Neural cell (in vitro differentiated cells): ENCODE measurements around the gene PSMG3. TPM values are rescaled to one million over a fixed set of nuclear protein-coding genes. Genes with fewer than 3 reads are reported as not detected.

Experiments used
- H2AFZ ChIP-seq: fragments of 200-600, 300-800 bp; sonication (generic), shearing (Covaris generic); 2 replicates; pipeline ENCODE4 v1.6.0; 2014; ENCODE audit warnings: low read depth, mild to moderate bottlenecking, antibody characterized with exemption, low read length, moderate library complexity
- H3F3A ChIP-seq: fragments of 200-600 bp; shearing (Covaris generic); 2 replicates; pipeline ENCODE4 v1.6.1; 2016; ENCODE audit warnings: mild to moderate bottlenecking, moderate library complexity, mixed read lengths, antibody characterized with exemption, low read length; ENCODE audit not compliant: insufficient read depth, poor library complexity, severe bottlenecking
- H3K27ac ChIP-seq: fragments of 200-600, 300-800 bp; sonication (generic), shearing (Covaris generic); 2 replicates; pipeline ENCODE4 v1.5.1; 2014; ENCODE audit warnings: mild to moderate bottlenecking, low read length, moderate library complexity
- H3K27me3 ChIP-seq: fragments of 300-800, 200-600 bp; sonication (generic), shearing (Covaris generic); 2 replicates; pipeline ENCODE4 v1.6.0; 2014; ENCODE audit warnings: mild to moderate bottlenecking, low read depth, low read length, moderate library complexity; ENCODE audit not compliant: insufficient read depth
- H3K36me3 ChIP-seq: fragments of 300-800, 200-600 bp; sonication (generic), shearing (Covaris generic); 2 replicates; pipeline ENCODE4 v1.5.1; 2014; ENCODE audit warnings: mild to moderate bottlenecking, antibody characterized with exemption, low read length, moderate library complexity; ENCODE audit not compliant: insufficient read depth
- H3K4me2 ChIP-seq: fragments of 300-800, 200-600 bp; sonication (generic), shearing (Covaris generic); 2 replicates; pipeline ENCODE4 v1.6.0; 2014; ENCODE audit warnings: mild to moderate bottlenecking, low read length
- H3K4me3 ChIP-seq: fragments of 300-800, 200-600 bp; sonication (generic), shearing (Covaris generic); 2 replicates; pipeline ENCODE4 v1.5.1; 2014; ENCODE audit warnings: mild to moderate bottlenecking, low read length, moderate library complexity
- H3K79me2 ChIP-seq: fragments of 200-600 bp; shearing (Covaris generic); replicated peaks from 2 replicates; pipeline ENCODE4 v1.6.0; 2014; ENCODE audit warnings: mild to moderate bottlenecking, low read length, moderate library complexity; ENCODE audit not compliant: insufficient read depth
- H3K9ac ChIP-seq: fragments of 300-800, 200-600 bp; sonication (generic), shearing (Covaris generic); 2 replicates; pipeline ENCODE4 v1.6.1; 2016; ENCODE audit warnings: mild to moderate bottlenecking, low read length, mixed read lengths
- H3K9me2 ChIP-seq: fragments of 200-600 bp; shearing (Covaris generic); 2 replicates; pipeline ENCODE4 v1.6.1; 2016; ENCODE audit warnings: mild to moderate bottlenecking, low read length, mixed read lengths; ENCODE audit not compliant: insufficient read depth
- H3K9me3 ChIP-seq: fragments of 200-600, 300-800 bp; sonication (generic), shearing (Covaris generic); 2 replicates; pipeline ENCODE4 v1.6.1; 2016; ENCODE audit warnings: mild to moderate bottlenecking, mixed run types, low read length, moderate library complexity, mixed read lengths
- H4K20me1 ChIP-seq: fragments of 200-600 bp; shearing (Covaris generic); 2 replicates; pipeline ENCODE4 v1.6.1; 2016; ENCODE audit warnings: mild to moderate bottlenecking, mixed run types; ENCODE audit not compliant: insufficient read depth
- CTCF ChIP-seq: fragments of 450-650 bp; IDR thresholded peaks from 2 replicates; pipeline ENCODE4 v1.5.1; 2014; ENCODE audit warnings: antibody characterized with exemption, mild to moderate bottlenecking, moderate library complexity; ENCODE audit not compliant: poor library complexity, severe bottlenecking
- EP300 ChIP-seq: fragments of 450-650 bp; conservative IDR thresholded peaks from 2 replicates; pipeline ENCODE4 v1.6.1; 2014; ENCODE audit warnings: antibody characterized with exemption, mild to moderate bottlenecking, moderate library complexity; ENCODE audit not compliant: poor library complexity, severe bottlenecking
- EZH2 ChIP-seq: fragments of 200-600, 300-800 bp; shearing (Covaris generic), sonication (generic); IDR thresholded peaks from 2 replicates; pipeline ENCODE4 v1.6.1; 2014; ENCODE audit warnings: antibody characterized with exemption, low read length, borderline replicate concordance, mild to moderate bottlenecking; ENCODE audit not compliant: insufficient read depth, poor library complexity, severe bottlenecking
- MXI1 ChIP-seq: fragments of 450-650 bp; conservative IDR thresholded peaks from 2 replicates; pipeline ENCODE4 v1.6.1; 2014; ENCODE audit warnings: antibody characterized with exemption, mild to moderate bottlenecking; ENCODE audit not compliant: poor library complexity, severe bottlenecking
- POLR2AphosphoS5 ChIP-seq: IDR thresholded peaks from 2 replicates; pipeline ENCODE4 v1.6.1; 2012
- RAD21 ChIP-seq: fragments of 450-650 bp; conservative IDR thresholded peaks from 2 replicates; pipeline ENCODE4 v1.6.1; 2014; ENCODE audit warnings: antibody characterized with exemption, mild to moderate bottlenecking, moderate library complexity
- REST ChIP-seq: IDR thresholded peaks from 2 replicates; pipeline ENCODE4 v1.6.1; 2012; ENCODE audit warnings: borderline replicate concordance
- SMC3 ChIP-seq: fragments of 450-650 bp; conservative IDR thresholded peaks from 2 replicates; pipeline ENCODE4 v1.6.1; 2014; ENCODE audit warnings: antibody characterized with exemption, mild to moderate bottlenecking, moderate library complexity; ENCODE audit not compliant: poor library complexity
- TAF1 ChIP-seq: IDR thresholded peaks from 2 replicates; pipeline ENCODE4 v1.6.1; 2012; ENCODE audit warnings: low read depth
- polyA plus RNA-seq: library from polyadenylated mRNA; depleted of rRNA; stranded (reverse); fragments of >200 nt; gene quantifications from 2 replicates; pipeline ENCODE4 v1.2.3, GENCODE V29; 2014

Gene PSMG3
- polyA plus RNA-seq, 1 donor from 2014 or later = 50.6 TPM

GRCh38 chr7:1523208-1523607, 46.6 kb downstream of the PSMG3 start:
- TF ChIP-seq EP300 = no peak
- no peak for TF ChIP-seq CTCF
- TF ChIP-seq RAD21 = no peak
- TF ChIP-seq SMC3 = no peak
- TF ChIP-seq EZH2 = no peak
- TF ChIP-seq TAF1 = no peak
- TF ChIP-seq REST = no peak
- H3F3A ChIP-seq = no peaks in the 10 kb centered on the region
- H3K9me3 ChIP-seq = no peaks in the 10 kb centered on the region
- H3K9me2 ChIP-seq = no peaks in the 10 kb centered on the region
- H3K9ac ChIP-seq = no peak overlapping the region
- no peaks in the 10 kb centered on the region for H3K27me3 ChIP-seq
- H4K20me1 ChIP-seq = no peaks in the 10 kb centered on the region
- no peaks in the 10 kb centered on the region for H3K36me3 ChIP-seq
- no peak overlapping the region for H2AFZ ChIP-seq
- no peaks in the 10 kb centered on the region for H3K79me2 ChIP-seq
- H3K27ac ChIP-seq = no peak overlapping the region
- no peak overlapping the region for H3K4me2 ChIP-seq
- H3K4me3 ChIP-seq = no peak overlapping the region

GRCh38 chr7:1521456-1521855, 48.4 kb downstream of the PSMG3 start:
- TF ChIP-seq RAD21 = no peak
- no peak for TF ChIP-seq EZH2
- TF ChIP-seq MXI1 = no peak
- no peak for TF ChIP-seq TAF1
- TF ChIP-seq REST = no peak
- no peak for TF ChIP-seq POLR2AphosphoS5
- TF ChIP-seq SMC3 = no peak
- TF ChIP-seq EP300 = no peak
- TF ChIP-seq CTCF = no peak
- Histone ChIP-seq H2AFZ (no peak overlapping the region), H3K27me3 (no peaks in the 10 kb centered on the region), H3K9me2 (no peaks in the 10 kb centered on the region), H4K20me1 (no peaks in the 10 kb centered on the region), H3F3A (no peaks in the 10 kb centered on the region), H3K9me3 (no peaks in the 10 kb centered on the region), H3K9ac (no peak overlapping the region), H3K4me2 (no peak overlapping the region), H3K36me3 (no peaks in the 10 kb centered on the region), H3K4me3 (no peak overlapping the region), H3K27ac (no peak overlapping the region), H3K79me2 (no peaks in the 10 kb centered on the region)
